Common myeloid progenitor, CD34-positive (primary cell): ENCODE results near the gene DDIAS.
A peak's percentile ranks its signal among the peaks of the same experiment; 100 is the strongest.

Experiments used
- CTCF ChIA-PET: fragments of 350-600 bp; sonication (Branson Sonifier 250); formaldehyde crosslinking; loops from one replicate; lab custom pipeline; 2021; ENCODE audit warnings: antibody characterized with exemption; lab: Charles Lee
- POLR2A ChIA-PET: fragments of 350-600 bp; sonication (Branson Sonifier 250); formaldehyde crosslinking; loops from one replicate; lab custom pipeline; 2021; ENCODE audit warnings: antibody characterized with exemption; lab: Charles Lee
- DNase-seq, 3 donors: peaks; one replicate each; pipeline versions ENCODE4 v3.0.0 to v3.0.0-alpha.2; 2013
- H3K27ac ChIP-seq, 2 experiments: 1 replicate in 1 of 2; 2 replicates in 1 of 2; pipeline ENCODE4 v1.7.0; 2013; ENCODE audit warnings: inconsistent platforms in 2 of 2, low read length in 2 of 2, mild to moderate bottlenecking in 2 of 2, low read depth in 1 of 2, moderate library complexity in 1 of 2; ENCODE audit not compliant: severe bottlenecking in 2 of 2, insufficient read depth in 1 of 2, poor library complexity in 1 of 2
- H3K27me3 ChIP-seq, 5 experiments: replicated peaks in 2 of 5; 1 replicate in 3 of 5; 2 replicates in 2 of 5; pipeline versions ENCODE4 v1.6.1 to v1.7.0; 2013; ENCODE audit warnings: low read length in 4 of 5, mild to moderate bottlenecking in 2 of 5, moderate library complexity in 2 of 5, inconsistent platforms in 1 of 5; ENCODE audit not compliant: insufficient read depth in 5 of 5, control insufficient read depth in 4 of 5
- H3K36me3 ChIP-seq, 4 experiments: 1 replicate in 2 of 4; 2 replicates in 2 of 4; pipeline versions ENCODE4 v1.6.1 to v1.7.0; 2013; ENCODE audit warnings: low read length in 3 of 4, control low read depth in 1 of 4, mild to moderate bottlenecking in 1 of 4; ENCODE audit not compliant: control insufficient read depth in 4 of 4, insufficient read depth in 4 of 4
- H3K4me1 ChIP-seq, 4 experiments: 1 replicate in 3 of 4; 2 replicates in 1 of 4; pipeline versions ENCODE4 v1.6.1 to v1.7.1; 2013; ENCODE audit warnings: low read length in 3 of 4, mild to moderate bottlenecking in 3 of 4, control low read depth in 1 of 4, inconsistent platforms in 1 of 4, moderate library complexity in 1 of 4; ENCODE audit not compliant: control insufficient read depth in 4 of 4, insufficient read depth in 4 of 4; ENCODE audit errors: control extremely low read depth in 1 of 4
- H3K4me3 ChIP-seq, 7 experiments: 1 replicate in 4 of 7; 2 replicates in 3 of 7; pipeline versions ENCODE4 v1.5.1 to v1.7.0; 2013; ENCODE audit warnings: mild to moderate bottlenecking in 7 of 7, low read length in 6 of 7, moderate library complexity in 6 of 7, inconsistent platforms in 2 of 7, low read depth in 2 of 7, control low read depth in 1 of 7; ENCODE audit not compliant: insufficient read depth in 4 of 7, control insufficient read depth in 1 of 7; ENCODE audit errors: extremely low read depth in 1 of 7
- H3K9me3 ChIP-seq, 5 experiments: 1 replicate in 4 of 5; 2 replicates in 1 of 5; pipeline versions ENCODE4 v1.6.1 to v1.7.1; 2013; ENCODE audit warnings: low read length in 4 of 5, mild to moderate bottlenecking in 2 of 5, inconsistent platforms in 1 of 5, low read depth in 1 of 5, moderate library complexity in 1 of 5; ENCODE audit not compliant: control insufficient read depth in 4 of 5, insufficient read depth in 2 of 5; ENCODE audit errors: control extremely low read depth in 1 of 5
- WGBS: methylation state at CpG from one replicate; pipeline ENCODE4 v1.1.5; 2013; ENCODE audit not compliant: insufficient coverage; 5-methylcytosine and 5-hydroxymethylcytosine counted together

Gene DDIAS

GRCh38 chr11:82871646-82872045, 29.9 kb upstream of the DDIAS start:
- Histone ChIP-seq H3K9me3 (no peaks in the 10 kb centered on the region), H3K36me3 (no peaks in the 10 kb centered on the region), H3K27me3 (no peaks in the 10 kb centered on the region), H3K4me3 (no peak overlapping the region), H3K27ac (no peak overlapping the region), H3K4me1 (peaks cover 0 to 3% (median 0%) of the 10 kb centered on the region in 4 experiments)
- POLR2A ChIA-PET, result no interaction called here
- CTCF ChIA-PET, result interaction anchor here (1.4 kb wide), 1 partner anchor 154 kb away, joined by 4 read pairs; no protein-coding TSS in a partner anchor
- DNase-seq, result no peak
- WGBS, result 95% methylated on average over 2 of the region's 2 CpGs

DNA sequence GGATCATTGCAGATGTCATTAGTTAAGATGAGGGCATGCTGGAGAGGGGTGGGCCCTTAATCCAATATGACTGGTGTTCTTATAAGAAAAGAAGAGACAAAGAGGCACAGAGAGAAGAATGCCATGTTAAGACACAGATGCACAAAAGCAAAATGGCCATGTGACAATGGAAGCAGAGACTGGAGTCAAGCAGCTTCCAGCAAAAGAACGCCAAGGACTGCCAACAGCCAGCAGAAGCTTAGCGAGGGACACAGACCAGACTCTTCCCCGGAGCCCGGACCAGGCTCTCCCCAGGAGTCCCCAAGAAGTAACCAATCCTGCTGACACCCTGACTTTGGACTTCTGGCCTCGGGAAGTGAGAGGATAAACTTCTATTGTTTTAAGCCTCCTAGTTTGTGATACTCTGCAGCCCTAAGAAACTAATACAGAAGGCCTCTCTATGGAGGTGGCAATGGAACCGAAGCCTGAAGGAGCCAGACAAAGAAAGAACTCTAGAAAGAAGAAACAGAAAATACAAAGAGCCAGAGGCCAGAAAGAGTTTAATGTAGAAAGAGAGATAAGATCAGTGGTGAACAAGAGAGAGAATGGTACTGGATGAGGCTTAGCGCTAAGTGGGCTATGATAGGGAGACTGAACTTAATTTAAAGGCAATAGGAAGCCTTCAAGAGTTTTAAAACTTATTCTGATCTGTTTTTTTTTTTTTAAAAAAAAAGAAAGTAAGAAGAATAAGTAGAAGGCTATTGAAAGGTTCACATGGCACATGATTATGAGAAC, 29.0 kb upstream of the DDIAS start:
- H3K27ac ChIP-seq, result no peak overlapping the region
- H3K4me3 ChIP-seq, result no peak overlapping the region
- WGBS, result 97% methylated on average over 6 of the region's 7 CpGs
- DNase-seq, result no peak
- ChIA-PET CTCF (interaction anchor here (1.2 to 1.6 kb wide), 3 partner anchors 12 to 948 kb away, joined by 3 to 4 read pairs (median 4); no protein-coding TSS in a partner anchor), POLR2A (no interaction called here)
- peaks cover 0 to 3% (median 0%) of the 10 kb centered on the region in 5 experiments for H3K9me3 ChIP-seq
- peaks cover 0 to 3% (median 0%) of the 10 kb centered on the region in 4 experiments for H3K4me1 ChIP-seq
- no peaks in the 10 kb centered on the region for H3K36me3 ChIP-seq
- no peaks in the 10 kb centered on the region for H3K27me3 ChIP-seq

GRCh38 chr11:82873919-82874333, 27.6 kb upstream of the DDIAS start:
- no peaks in the 10 kb centered on the region for H3K4me1 ChIP-seq
- H3K36me3 ChIP-seq, result no peaks in the 10 kb centered on the region
- CTCF ChIA-PET, result interaction anchor here (0.9 to 1.6 kb wide), 2 partner anchors 11 to 211 kb away, joined by 4 read pairs; no protein-coding TSS in a partner anchor
- 80% methylated on average over 1 of the region's 5 CpGs for WGBS
- H3K27ac ChIP-seq, result no peak overlapping the region
- POLR2A ChIA-PET, result no interaction called here
- no peaks in the 10 kb centered on the region for H3K27me3 ChIP-seq
- H3K4me3 ChIP-seq, result no peak overlapping the region
- peak in 1 of 3 donors; percentile 23 for DNase-seq
- peaks cover 0 to 3% (median 0%) of the 10 kb centered on the region in 5 experiments for H3K9me3 ChIP-seq

- H3K36me3 ChIP-seq, result peaks cover 0 to 2% (median 0%) of the 10 kb centered on the region in 4 experiments
- no peaks in the 10 kb centered on the region for H3K4me1 ChIP-seq
- no peaks in the 10 kb centered on the region for H3K27me3 ChIP-seq
- ChIA-PET POLR2A (no interaction called here), CTCF (no interaction called here)
- H3K4me3 ChIP-seq, result no peak overlapping the region
- no CpG with 5 or more reads among the region's 4 CpGs for WGBS
- H3K9me3 ChIP-seq, result peaks cover 0 to 3% (median 0%) of the 10 kb centered on the region in 5 experiments
- no peak for DNase-seq
- no peak overlapping the region for H3K27ac ChIP-seq
Observed at GRCh38 chr11:82874646-82875523, 26.7 kb upstream of the DDIAS start.

DNA sequence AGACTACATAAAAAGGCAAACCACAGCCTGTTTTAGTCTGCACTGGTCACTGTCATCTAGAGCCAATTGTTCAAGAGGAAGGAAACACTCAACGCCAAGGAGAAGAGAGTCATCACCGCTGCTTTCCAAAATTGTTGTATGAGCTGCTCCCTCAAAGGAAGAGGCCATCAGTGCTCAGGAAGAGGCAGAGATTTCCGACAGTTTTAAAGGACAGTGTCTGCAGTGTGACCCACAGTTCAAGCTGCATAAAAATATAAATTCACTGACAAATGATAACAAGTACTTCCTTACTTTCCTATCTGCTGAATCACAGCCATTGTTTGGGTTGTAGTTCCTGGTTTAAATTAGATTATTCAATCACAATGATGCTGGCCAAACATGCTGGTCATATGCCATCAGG, 17.7 kb upstream of the DDIAS start:
- WGBS, result 14% methylated on average over 3 of the region's 3 CpGs
- DNase-seq, result no peak
- no peak overlapping the region for H3K27ac ChIP-seq
- ChIA-PET CTCF (interaction anchor here (1.2 to 2.4 kb wide), 2 partner anchors 17 to 932 kb away, joined by 3 to 8 read pairs; partner anchors contain the start of genes DDIAS and PRCP), POLR2A (no interaction called here)
- no peaks in the 10 kb centered on the region for H3K27me3 ChIP-seq
- H3K9me3 ChIP-seq, result peaks cover 0 to 5% (median 0%) of the 10 kb centered on the region in 5 experiments
- peaks cover 0 to 4% (median 2%) of the 10 kb centered on the region in 4 experiments for H3K36me3 ChIP-seq
- H3K4me3 ChIP-seq, result no peak overlapping the region
- H3K4me1 ChIP-seq, result peaks cover under 1 to 10% (median 7%) of the 10 kb centered on the region in 4 experiments

DNA sequence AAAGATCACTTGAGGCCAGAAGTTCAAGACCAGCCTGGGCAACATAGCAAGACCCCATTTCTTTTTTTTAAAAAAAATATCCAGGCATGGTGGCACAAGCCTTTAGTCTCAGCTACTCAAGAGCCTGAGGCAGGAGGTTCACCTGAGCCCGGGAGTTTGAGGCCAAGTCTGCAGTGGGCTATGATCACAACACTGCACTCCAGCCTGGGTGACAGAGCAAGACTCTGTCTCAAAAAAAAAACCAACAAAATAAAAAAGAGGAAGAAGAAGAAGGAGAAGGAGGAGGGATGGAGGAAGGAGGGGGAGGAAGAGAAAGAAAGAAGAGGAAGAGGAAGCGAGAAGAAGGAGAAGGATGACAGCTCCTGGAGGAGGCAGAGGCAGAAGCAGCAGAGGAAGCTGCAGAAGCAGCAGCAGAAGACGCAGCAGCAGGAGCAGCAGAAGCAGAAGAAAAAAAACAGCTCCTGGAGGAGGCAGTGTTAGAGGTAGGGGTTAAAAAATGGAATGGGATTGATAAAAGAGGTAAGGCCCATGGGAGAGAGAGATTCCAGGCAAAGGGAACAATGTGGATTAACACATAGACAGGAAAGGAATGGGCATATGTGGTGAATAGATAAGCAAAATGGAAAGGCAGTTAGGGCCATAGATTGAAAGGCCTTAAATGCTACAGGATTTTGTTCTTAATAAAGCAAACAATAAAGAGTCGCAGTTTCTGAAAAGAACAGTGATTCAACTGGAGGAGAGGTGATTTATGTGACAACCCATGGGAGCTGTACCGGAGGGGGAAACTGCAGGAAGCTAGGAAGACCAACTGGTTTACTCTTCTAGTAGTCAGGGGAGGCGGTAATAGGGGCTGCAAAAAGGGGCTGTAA, 12.2 kb upstream of the DDIAS start:
- peaks cover 14 to 29% (median 20%) of the 10 kb centered on the region in 4 experiments for H3K4me1 ChIP-seq
- no peak overlapping the region for H3K27ac ChIP-seq
- no peaks in the 10 kb centered on the region for H3K36me3 ChIP-seq
- ChIA-PET CTCF (interaction anchor here (0.6 to 4.6 kb wide), 4 partner anchors 12 to 171 kb away, joined by 3 to 24 read pairs (median 3); partner anchors contain the start of gene DDIAS), POLR2A (no interaction called here)
- H3K9me3 ChIP-seq, result no peaks in the 10 kb centered on the region
- no peaks in the 10 kb centered on the region for H3K27me3 ChIP-seq
- DNase-seq, result peak in 2 of 3 donors; percentile 46 to 58
- H3K4me3 ChIP-seq, result peak overlapping the region in 2 of 7 experiments; percentile 11 to 38
- 8% methylated on average over 5 of the region's 6 CpGs for WGBS
